H7 (cell line): ENCODE measurements around the gene RAD51B. TPM values are rescaled to one million over a fixed set of nuclear protein-coding genes. Genes with fewer than 3 reads are reported as not detected.

ENCODE experiments used
- DNase-seq: peaks from one replicate; pipeline ENCODE4 v3.0.0; 2012
- H3K27me3 ChIP-seq: 2 replicates; pipeline ENCODE4 v1.6.0; 2011; ENCODE audit warnings: mild to moderate bottlenecking, low read length; ENCODE audit not compliant: control insufficient read depth, insufficient read depth
- H3K36me3 ChIP-seq: replicated peaks from 2 replicates; pipeline ENCODE4 v1.5.1; 2011; ENCODE audit warnings: low read length; ENCODE audit not compliant: control insufficient read depth, insufficient read depth
- H3K4me3 ChIP-seq: 2 replicates; pipeline ENCODE4 v1.5.1; 2011; ENCODE audit warnings: low read depth, mild to moderate bottlenecking, control low read depth, low read length, moderate library complexity; ENCODE audit not compliant: insufficient read depth
- total RNA-seq: library from RNA; depleted of rRNA; stranded (reverse); fragments of >200 nt; shearing (Covaris generic); gene quantifications from 2 replicates; pipeline ENCODE4 v1.2.3, GENCODE V29; 2014

Gene RAD51B
- total RNA-seq, 1 experiment from 2014 or later: 9.6 TPM

DNA sequence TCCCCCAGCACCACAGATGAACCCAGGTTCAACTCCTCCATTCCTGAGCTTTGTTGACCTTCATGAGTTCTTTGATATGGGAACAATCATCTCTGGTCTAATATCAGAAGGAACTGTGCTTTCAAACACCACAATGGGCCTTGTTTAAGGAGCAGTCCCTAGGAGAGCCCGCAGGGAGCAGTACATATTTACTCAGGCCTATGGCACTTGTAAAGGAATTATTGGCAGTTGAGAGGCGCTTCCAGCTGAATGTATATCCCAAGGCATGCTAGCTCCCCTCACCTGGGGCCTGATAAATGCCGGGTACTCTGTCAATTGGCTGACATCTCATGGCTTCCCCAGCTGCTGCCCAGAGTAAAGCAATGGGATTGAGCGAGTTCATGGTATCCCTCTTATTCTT is 897.1 kb downstream of the RAD51B start:
- no peaks in the 10 kb centered on the region for H3K27me3 ChIP-seq
- DNase-seq: peak; percentile 52
- no peak overlapping the region for H3K4me3 ChIP-seq
- H3K36me3 ChIP-seq: no peaks in the 10 kb centered on the region

DNA sequence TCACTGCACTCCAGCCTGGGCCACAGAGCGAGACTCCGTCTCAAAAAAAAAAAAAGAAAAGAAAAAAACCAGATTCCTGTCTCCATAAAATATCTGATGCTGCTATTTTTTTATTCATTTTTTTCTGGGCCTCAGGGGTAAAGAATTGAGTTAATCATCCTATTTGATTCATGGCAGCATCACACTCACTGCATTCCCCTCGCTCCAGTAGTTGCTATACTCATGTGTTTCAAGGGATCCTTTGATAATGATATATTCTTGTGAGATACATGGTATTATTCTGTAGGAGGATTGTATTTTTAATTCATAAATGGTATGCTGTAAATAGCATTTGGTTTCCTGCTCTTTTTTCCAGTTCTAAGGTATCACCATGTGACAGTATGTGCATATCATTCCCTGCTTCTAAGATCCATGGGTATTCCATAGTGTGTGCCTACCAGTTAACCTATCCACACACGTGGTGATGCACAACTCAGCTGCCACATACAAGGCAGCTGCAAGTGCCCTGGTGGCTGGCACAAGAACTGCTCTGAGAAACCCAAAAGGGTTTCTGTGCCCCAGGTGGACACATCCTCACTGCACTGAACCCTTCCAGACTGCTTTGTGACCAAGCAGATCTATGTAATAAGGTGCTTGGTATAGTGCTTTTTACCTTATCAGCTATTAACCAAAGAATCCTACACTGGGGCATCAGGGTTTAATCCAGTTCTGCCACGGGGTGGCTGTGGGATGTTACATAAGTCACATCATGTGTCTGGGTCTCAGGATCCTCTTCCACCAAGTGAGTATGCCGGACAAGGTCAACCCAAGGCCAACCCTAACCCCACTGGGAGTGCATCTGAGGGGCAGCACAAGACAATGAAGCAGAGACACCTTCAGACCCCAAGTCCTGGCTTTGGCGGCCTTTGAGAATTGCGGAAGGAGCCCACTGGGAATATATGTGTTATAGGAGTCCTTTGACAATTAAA is 898.7 kb downstream of the RAD51B start:
- H3K4me3 ChIP-seq: no peak overlapping the region
- no peaks in the 10 kb centered on the region for H3K27me3 ChIP-seq
- DNase-seq: peak; percentile 49
- no peaks in the 10 kb centered on the region for H3K36me3 ChIP-seq

DNA sequence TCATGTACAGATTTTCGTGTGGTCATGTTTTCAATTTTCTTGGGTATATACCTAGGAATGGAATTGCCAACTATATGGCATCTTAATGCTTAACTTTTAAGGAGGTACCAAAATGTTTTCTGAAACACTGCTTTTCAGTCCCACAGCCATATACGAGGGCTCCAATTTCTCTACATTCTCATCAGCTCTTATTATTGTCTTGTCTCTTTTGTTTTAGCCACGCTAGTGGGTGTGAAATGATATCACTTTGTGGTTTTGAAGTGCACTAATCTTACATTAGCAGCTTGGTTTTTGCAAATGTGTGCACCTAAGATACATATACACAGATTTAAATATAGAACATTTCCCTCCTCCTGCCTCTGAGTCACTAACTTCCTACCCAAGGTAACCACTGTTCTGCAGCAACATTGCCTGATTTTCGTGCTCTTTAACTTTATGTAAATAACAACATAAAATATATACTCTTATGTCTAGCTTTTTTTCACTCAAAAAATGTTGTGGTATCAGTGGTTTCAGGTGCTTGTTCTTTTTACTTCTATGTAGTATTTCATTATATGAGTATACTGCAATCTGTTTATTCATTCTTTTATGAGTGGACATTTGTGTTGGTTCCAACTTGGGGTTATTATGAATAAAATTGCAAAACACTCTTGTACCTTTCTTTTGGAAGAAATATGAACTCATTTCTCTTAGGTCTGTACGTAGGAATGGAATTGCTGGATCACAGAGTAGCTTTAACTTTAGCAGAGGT is 900.2 kb downstream of the RAD51B start:
- no peak for DNase-seq
- H3K4me3 ChIP-seq: no peak overlapping the region
- H3K36me3 ChIP-seq: no peaks in the 10 kb centered on the region
- no peaks in the 10 kb centered on the region for H3K27me3 ChIP-seq

DNA sequence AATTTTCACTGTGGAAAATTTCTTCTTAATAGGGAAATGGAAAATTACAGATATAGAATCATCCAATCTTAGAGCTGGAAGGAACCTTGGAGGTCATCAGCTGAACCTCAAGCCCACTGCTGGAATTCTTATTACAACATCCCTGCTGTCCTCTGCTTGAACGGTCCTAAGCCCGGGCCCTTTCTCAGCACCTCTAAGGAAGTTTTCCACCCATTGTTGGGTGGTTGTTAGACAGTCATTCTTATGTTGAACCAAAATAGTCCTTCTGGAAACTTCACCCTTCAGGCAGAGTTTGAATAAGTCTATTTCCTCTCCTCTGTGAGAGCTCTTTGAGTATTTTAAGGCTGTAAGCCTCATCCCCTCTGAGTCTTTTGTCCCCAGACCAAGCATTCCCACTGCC is 902.6 kb downstream of the RAD51B start:
- Histone ChIP-seq H3K27me3 (no peaks in the 10 kb centered on the region), H3K4me3 (no peak overlapping the region), H3K36me3 (no peaks in the 10 kb centered on the region)
- DNase-seq: no peak

DNA sequence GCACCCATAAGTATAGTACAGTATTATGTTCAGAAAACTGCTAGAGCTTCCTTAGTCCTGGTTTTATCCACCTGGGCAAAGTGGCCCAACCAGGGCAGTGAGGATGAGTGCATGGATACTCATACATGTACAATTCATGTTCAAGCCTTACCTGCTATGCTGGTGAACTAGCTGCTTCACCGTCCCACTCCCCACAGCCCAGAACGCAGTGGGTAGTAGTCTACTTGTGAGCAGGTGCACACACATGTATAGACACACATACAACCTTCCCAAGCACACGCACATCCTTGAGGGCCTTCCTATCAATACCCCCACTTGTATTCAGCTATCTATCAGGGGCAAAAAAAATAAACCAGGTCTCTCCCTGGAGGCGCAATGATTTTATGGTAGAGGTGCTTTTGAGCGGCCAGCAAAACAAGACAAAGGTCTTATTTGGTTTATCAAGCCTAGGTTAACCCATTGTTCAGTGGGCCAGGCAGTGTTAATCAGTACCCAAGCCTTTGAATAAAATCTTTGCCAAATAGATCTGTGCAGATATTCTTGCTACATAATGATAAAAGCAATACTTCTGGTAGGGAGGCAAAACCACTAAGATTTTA is 903.5 kb downstream of the RAD51B start:
- H3K4me3 ChIP-seq: no peak overlapping the region
- no peak for DNase-seq
- no peaks in the 10 kb centered on the region for H3K36me3 ChIP-seq
- H3K27me3 ChIP-seq: no peaks in the 10 kb centered on the region

DNA sequence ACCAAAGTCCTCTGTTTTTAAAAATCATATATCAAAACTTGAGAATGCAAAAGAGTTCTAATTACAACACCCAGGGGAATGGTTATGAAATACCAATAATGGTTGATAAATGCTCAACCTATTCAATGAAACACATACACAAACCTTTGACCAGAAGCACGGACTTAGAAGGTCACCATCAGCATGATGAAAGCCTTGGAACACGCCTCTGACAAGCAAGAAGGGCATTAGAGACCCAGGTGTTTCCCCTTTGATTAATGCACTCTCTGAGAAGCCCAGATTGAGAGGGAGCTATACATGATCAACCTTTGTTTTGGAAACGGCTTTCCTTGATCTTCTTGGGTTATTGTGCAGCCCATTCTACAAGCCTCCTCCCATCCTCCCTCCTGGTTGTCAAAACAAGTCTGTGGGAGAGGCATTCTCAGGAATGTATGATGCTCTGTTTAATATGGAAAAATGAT is 904.3 kb downstream of the RAD51B start:
- Histone ChIP-seq H3K27me3 (no peaks in the 10 kb centered on the region), H3K36me3 (no peaks in the 10 kb centered on the region), H3K4me3 (no peak overlapping the region)
- no peak for DNase-seq

DNA sequence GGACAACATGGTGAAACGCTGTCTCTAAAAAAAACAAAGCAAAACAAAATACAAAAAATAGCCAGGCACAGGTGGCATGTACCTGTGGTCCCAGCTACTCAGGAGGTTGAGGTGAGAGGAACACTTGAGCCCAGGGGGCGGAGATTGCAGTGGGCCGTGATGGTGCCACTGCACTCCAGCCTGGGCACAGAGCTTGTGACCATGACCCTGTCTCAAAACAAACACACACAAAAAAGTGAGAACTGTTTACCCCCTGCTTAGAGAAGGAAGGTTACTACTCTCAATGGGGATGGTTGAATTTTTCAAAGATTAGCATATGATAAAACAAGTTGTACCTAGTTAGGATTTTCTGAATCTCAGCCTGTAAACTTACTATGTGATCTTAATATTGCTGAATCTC is 905.3 kb downstream of the RAD51B start:
- Histone ChIP-seq H3K27me3 (no peaks in the 10 kb centered on the region), H3K36me3 (no peaks in the 10 kb centered on the region), H3K4me3 (no peak overlapping the region)
- DNase-seq: no peak

DNA sequence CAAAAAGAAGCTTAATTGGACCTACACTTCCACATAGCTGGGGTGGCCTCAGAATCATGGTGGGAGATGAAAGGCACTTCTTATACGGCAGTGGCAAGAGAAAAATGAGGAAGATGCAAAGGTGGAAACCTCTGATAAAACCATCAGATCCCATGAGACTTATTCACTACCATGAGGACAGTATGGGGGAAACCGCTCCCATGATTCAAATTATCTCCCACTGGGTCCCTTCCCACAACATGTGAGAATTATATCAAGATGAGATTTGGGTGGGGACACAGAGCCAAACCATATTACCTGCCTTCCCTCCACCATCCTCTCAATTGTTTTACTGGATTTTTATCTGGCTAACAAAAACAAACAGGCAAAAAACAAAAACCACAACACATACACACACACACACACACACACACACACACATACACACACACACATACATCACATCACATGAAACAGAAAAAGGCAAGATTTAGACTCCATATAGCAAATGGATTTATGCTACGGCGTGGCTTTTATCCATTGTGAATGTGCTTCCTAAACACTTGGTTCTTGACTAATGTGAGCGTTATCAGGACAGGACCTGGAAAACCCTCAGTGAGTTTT is 906.6 kb downstream of the RAD51B start:
- no peak for DNase-seq
- no peaks in the 10 kb centered on the region for H3K36me3 ChIP-seq
- H3K4me3 ChIP-seq: no peak overlapping the region

DNA sequence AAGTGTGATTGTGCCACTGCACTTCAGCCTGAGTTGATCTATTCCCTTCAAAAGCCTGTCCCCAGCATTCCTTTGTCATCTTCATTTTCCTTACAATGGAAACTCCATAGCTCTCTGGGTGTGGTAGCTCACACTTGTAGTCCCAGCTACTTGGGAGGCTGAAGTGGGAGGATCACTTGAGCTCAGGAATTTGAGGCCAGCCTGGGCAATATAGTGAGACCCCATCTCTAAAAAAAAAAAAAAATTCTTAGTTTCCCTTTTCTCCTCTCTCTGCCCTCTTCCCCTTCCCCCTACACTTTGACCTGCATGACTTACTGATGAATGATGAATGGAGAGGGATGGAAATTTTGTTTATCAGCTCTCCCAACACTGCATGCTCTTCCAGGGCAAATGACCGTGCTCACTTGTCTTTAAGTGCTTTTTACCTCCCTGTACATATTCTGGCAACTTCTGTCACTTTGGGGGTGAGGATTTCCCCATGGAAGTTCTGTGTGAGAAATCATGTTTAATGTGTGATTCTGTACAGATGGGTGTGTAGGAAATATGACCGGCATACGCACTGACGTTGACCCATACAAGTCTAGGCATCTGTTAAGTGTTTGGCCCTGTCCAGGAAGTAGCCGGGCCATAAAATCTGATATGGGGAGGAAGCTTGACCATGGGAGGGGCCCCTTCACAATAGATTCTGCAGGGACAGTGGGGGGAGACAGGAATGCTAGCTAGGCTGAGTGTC is 907.9 kb downstream of the RAD51B start:
- DNase-seq: no peak
- H3K36me3 ChIP-seq: no peaks in the 10 kb centered on the region
- H3K27me3 ChIP-seq: no peaks in the 10 kb centered on the region
- no peak overlapping the region for H3K4me3 ChIP-seq

More for the DNA sequence above, 906.6 kb downstream of the RAD51B start:
- H3K27me3 ChIP-seq: no peaks in the 10 kb centered on the region

DNA sequence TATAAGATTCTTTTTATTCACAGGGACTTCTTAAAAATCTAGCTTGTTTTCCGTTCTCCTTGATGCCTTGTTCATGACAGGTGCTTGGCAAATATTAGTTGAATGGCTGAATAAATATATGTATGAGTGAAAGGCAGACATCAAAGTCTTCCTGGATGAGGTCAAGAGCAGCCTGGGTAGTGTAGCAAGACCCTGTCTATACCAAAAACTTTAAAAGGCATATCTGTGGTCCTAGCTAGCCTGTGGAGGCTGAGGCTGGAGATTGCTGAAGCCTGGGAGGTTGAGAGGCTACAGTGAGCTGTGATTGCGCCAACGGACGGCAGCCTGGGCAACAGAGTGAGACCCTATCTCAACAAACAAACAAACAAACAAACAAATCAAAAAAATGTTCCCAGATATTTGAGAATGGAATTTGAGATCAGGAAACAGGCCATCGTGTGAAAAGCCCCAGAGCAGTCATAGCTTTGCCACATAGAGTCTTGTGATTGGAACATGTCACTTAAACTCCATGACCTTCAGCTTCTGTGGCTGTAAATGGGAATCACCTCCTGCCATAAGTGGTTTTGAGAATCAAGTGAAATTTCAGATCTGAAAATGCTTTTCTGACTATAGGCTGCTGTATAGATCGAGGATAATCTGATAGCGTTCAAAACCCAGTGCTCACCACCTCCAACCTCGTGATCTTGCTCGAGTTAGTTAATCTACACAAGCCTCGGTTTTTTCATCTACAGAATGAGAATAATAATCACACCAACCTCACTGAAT is 908.9 kb downstream of the RAD51B start:
- Histone ChIP-seq H3K4me3 (no peak overlapping the region), H3K27me3 (no peaks in the 10 kb centered on the region), H3K36me3 (no peaks in the 10 kb centered on the region)
- no peak for DNase-seq

DNA sequence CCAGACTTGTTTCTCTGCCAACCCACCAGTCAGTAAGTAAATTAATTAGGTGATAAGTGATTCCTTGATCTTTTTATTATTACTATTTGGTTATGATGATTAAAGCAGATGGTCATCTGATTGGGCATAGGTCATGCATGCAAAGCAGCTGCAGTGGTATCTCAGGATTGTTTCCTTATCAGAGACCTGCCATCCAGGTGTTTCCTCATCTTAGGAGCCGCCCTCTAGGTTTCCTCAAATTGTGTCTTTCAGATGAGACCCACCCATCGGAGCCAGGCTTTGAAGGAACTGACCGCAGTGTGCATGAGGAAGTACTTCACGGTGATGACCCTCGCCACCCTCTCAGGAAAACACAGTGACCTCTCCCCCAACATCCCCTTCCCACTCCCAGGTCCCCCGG is 910.0 kb downstream of the RAD51B start:
- no peak for DNase-seq
- Histone ChIP-seq H3K4me3 (no peak overlapping the region), H3K27me3 (no peaks in the 10 kb centered on the region), H3K36me3 (no peaks in the 10 kb centered on the region)

DNA sequence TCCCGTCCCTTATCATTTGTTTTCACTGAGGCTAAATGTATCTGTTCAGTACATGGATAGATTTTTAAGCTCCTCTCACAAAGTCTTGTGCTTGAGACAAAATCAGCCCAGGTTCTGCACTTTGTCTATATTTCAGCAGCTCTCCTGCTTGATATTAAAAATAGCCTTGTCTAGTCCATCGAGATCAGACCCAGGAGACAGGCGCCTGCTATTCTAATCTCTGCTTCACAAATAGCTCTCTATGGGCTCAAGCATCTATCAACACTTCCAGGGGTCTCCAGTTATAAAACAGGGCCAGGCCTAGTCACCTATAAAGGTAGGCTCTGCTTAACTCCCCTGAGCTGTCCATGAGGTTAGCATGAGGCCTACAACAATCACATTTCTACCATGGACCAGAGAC is 910.8 kb downstream of the RAD51B start:
- no peak for DNase-seq
- Histone ChIP-seq H3K36me3 (no peaks in the 10 kb centered on the region), H3K4me3 (no peak overlapping the region), H3K27me3 (no peaks in the 10 kb centered on the region)

DNA sequence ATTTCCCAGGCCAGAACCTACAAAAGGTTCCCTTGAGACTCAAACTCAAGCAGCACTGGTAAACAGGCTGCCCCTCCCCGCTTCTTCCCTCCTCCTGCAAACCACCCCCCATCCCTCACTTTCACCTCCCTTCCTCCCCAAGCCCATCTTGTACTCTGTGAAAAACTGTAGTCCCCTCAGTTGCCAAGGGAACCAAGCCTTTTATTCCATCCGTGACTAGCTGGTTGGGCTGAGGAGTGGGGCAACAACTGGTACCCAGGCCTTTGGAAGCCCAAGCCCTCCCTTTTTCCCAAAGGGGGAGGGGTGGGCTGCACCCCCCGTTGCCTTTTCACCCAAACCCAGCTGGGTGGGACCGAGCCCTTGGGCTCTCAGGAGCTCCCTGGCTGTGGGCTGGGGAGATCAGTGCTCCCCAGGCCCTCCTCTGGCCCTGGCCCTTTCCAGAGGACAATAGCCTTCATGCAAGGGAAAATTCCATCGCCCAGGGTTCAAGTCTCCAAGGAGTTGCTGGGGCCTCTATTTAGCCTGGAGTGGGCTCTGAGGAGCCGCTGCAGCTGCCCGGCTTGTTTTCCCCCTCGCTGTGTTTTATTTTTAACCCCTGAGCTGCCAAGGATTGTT is 911.3 kb downstream of the RAD51B start:
- Histone ChIP-seq H3K27me3 (no peaks in the 10 kb centered on the region), H3K4me3 (no peak overlapping the region), H3K36me3 (no peaks in the 10 kb centered on the region)
- DNase-seq: peak; percentile 84
